ENCODE results near the gene CSK.

Gene CSK

DNA sequence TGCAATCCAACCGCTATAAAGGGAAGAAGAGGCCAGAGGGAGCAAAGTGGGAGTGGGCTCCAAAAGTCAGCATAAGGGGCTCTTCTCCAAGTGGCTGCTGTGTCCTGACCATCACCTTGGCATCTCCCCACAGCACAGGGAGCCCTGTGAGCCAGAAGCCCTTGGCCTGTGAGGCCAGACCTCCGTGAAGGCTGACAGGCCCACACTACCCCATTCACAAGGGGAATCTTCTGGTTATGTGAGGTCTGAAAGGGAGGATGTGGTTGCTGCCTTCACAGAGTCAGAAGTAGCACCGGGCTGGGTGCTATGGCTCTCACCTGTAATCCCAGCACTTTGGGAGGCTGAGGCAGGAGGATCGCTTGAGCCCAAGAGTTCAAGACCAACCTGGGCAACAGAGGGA is 63.7 kb downstream of the CSK start:
- DNase-seq, result no peak

DNA sequence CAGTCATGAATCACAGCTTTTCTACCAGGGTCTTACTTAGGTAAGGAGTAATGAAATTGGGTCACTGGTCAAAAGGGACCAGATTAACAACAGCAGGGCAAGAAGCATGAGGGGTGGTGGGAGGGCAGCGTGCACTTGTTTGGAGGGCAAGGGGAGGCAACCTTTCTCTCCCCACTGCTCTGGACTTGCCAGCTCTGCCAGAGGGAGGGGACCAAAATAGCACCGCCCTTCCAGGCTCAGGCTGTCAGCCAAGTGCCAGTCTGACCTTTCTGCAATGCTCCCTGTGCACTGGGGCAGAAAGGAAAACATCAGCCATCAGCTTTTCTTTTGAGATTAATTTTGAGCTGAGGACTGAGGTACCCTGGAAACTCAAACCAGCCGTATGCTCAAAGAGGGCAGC is 65.6 kb downstream of the CSK start:
- DNase-seq, result no peak

DNA sequence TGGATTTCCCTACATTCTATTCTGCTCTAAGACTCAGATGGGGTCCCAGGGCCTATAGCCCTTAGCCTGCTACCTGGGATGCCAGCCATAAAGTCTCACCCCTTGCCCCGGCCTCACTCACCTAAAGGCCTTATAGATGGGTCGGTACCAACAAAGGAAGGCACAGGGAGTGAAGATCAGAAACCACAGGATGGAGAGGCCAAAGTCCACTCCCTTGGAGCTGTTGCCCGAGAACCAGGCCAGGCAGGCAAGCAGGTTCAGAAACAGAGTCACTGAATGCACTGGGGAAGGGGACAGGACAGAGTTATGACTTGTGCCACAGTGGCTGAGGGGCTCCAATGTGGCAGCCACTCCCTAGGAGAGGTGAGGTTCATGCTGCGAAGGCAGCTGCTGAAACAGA is 68.5 kb downstream of the CSK start:
- no peak for DNase-seq

DNA sequence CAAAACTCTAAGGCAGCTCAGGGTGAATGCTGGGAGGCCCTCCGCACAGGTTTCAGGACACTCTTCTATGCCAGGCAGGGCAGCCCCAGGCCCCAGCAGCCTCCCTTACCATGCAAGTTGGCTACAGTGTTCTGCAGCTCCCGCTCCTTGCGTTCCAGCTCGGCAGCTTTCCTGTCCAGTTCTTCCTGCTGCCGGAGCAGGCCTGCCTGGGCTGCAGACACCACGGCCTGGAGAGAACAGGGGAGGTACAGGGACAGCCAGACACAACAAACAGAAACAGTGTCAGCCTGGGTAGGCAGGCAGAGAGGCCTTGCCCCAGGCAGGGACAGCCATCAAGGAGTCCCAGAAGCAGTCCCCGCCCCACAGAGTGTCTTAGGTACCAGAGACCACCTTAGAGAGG is 70.1 kb downstream of the CSK start:
- no peak for DNase-seq

Data from effector CD4-positive, alpha-beta T cell (primary cell).